ENCODE results near the gene ZNF543. TPM values are rescaled to one million over a fixed set of nuclear protein-coding genes. Genes with fewer than 3 reads are reported as not detected.

ZNF543 gene
- total and polyA plus RNA-seq, 9 of the 15 experiments (the other 6 are each of a cell fraction or from before 2014, with no cell fraction given): 0.14 to 5.5 (median 2.4) TPM

DNA sequence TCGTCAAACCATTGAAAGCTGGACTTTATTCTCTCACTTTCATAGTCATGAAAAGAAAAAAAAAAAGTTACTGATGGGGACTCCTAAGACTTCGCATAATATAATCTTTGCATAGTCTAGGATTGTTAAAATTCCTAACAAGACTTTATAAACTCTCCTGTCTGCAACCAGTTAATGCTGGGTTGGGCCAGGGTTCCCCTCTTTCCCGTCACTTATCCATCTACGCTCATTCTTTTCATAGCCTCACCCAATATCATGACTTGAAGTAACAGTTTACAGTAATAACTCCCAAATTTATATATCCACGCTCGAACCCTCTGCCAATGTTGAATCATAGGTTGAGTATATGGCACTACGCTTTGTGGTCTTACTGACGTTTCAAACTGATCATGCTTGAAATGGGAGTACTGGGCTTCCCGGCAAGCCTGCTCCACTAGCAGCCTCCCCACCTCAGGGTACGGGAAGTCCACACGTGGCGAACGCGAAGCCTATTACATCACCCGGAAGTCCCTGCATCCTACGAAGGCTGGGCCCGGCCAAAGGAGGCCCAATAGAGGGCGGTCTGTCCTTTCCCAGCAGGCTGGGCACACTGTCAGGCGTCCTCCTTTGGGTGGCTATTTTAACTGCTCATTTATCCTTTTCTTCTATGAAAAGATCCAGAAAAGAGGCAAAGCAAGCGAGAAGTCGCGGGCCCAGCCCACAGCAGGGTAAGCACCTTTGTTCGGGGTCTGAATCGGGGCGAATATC is 40.7 kb upstream of the ZNF543 start (continued):
- TF ChIP-seq SAP30 (IDR thresholded peaks at IDR 0.05; ENCODE audit: borderline replicate concordance, insufficient read depth, low read depth, low read length, poor library complexity, severe bottlenecking) (no peak), TEAD4 (IDR thresholded peaks at IDR 0.05; ENCODE audit: low read length) (0 out of 2 replicates have a peak, but pooled peaks have one; percentile 24), TEAD4 (CRISPR knock-in tag; IDR thresholded peaks at IDR 0.05; ENCODE audit: borderline replicate concordance) (no peak), RBM15 (IDR thresholded peaks at IDR 0.05; ENCODE audit: insufficient read depth, low read length) (no peak), CHD1 (IDR thresholded peaks at IDR 0.05; ENCODE audit: low read length) (peak; percentile 37), POLR2AphosphoS2 (IDR thresholded peaks at IDR 0.05; ENCODE audit: low read length) (no peak), ZNF57 (CRISPR knock-in tag; IDR thresholded peaks at IDR 0.05) (no peak), SMARCB1 (IDR thresholded peaks at IDR 0.05; ENCODE audit: insufficient read length, low read depth) (no peak)
- TF ChIP-seq, protein P1, sequence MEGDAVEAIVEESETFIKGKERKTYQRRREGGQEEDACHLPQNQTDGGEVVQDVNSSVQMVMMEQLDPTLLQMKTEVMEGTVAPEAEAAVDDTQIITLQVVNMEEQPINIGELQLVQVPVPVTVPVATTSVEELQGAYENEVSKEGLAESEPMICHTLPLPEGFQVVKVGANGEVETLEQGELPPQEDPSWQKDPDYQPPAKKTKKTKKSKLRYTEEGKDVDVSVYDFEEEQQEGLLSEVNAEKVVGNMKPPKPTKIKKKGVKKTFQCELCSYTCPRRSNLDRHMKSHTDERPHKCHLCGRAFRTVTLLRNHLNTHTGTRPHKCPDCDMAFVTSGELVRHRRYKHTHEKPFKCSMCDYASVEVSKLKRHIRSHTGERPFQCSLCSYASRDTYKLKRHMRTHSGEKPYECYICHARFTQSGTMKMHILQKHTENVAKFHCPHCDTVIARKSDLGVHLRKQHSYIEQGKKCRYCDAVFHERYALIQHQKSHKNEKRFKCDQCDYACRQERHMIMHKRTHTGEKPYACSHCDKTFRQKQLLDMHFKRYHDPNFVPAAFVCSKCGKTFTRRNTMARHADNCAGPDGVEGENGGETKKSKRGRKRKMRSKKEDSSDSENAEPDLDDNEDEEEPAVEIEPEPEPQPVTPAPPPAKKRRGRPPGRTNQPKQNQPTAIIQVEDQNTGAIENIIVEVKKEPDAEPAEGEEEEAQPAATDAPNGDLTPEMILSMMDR (IDR thresholded peaks at IDR 0.05 in 2 of 3, conservative IDR thresholded peaks at IDR 0.05 in 1 of 3; ENCODE audit: insufficient read depth in 2 of 3, low read depth in 1 of 3, low read length in 3 of 3): peak; percentile 55 to 61 (median 58); a peak in 5 of 6 replicates
- TF ChIP-seq, protein P2, sequence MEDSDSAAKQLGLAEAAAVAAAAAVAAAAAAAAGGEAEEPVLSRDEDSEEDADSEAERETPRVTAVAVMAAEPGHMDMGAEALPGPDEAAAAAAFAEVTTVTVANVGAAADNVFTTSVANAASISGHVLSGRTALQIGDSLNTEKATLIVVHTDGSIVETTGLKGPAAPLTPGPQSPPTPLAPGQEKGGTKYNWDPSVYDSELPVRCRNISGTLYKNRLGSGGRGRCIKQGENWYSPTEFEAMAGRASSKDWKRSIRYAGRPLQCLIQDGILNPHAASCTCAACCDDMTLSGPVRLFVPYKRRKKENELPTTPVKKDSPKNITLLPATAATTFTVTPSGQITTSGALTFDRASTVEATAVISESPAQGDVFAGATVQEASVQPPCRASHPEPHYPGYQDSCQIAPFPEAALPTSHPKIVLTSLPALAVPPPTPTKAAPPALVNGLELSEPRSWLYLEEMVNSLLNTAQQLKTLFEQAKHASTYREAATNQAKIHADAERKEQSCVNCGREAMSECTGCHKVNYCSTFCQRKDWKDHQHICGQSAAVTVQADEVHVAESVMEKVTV (CRISPR knock-in tag; IDR thresholded peaks at IDR 0.05): no peak
- TF ChIP-seq, protein P3, sequence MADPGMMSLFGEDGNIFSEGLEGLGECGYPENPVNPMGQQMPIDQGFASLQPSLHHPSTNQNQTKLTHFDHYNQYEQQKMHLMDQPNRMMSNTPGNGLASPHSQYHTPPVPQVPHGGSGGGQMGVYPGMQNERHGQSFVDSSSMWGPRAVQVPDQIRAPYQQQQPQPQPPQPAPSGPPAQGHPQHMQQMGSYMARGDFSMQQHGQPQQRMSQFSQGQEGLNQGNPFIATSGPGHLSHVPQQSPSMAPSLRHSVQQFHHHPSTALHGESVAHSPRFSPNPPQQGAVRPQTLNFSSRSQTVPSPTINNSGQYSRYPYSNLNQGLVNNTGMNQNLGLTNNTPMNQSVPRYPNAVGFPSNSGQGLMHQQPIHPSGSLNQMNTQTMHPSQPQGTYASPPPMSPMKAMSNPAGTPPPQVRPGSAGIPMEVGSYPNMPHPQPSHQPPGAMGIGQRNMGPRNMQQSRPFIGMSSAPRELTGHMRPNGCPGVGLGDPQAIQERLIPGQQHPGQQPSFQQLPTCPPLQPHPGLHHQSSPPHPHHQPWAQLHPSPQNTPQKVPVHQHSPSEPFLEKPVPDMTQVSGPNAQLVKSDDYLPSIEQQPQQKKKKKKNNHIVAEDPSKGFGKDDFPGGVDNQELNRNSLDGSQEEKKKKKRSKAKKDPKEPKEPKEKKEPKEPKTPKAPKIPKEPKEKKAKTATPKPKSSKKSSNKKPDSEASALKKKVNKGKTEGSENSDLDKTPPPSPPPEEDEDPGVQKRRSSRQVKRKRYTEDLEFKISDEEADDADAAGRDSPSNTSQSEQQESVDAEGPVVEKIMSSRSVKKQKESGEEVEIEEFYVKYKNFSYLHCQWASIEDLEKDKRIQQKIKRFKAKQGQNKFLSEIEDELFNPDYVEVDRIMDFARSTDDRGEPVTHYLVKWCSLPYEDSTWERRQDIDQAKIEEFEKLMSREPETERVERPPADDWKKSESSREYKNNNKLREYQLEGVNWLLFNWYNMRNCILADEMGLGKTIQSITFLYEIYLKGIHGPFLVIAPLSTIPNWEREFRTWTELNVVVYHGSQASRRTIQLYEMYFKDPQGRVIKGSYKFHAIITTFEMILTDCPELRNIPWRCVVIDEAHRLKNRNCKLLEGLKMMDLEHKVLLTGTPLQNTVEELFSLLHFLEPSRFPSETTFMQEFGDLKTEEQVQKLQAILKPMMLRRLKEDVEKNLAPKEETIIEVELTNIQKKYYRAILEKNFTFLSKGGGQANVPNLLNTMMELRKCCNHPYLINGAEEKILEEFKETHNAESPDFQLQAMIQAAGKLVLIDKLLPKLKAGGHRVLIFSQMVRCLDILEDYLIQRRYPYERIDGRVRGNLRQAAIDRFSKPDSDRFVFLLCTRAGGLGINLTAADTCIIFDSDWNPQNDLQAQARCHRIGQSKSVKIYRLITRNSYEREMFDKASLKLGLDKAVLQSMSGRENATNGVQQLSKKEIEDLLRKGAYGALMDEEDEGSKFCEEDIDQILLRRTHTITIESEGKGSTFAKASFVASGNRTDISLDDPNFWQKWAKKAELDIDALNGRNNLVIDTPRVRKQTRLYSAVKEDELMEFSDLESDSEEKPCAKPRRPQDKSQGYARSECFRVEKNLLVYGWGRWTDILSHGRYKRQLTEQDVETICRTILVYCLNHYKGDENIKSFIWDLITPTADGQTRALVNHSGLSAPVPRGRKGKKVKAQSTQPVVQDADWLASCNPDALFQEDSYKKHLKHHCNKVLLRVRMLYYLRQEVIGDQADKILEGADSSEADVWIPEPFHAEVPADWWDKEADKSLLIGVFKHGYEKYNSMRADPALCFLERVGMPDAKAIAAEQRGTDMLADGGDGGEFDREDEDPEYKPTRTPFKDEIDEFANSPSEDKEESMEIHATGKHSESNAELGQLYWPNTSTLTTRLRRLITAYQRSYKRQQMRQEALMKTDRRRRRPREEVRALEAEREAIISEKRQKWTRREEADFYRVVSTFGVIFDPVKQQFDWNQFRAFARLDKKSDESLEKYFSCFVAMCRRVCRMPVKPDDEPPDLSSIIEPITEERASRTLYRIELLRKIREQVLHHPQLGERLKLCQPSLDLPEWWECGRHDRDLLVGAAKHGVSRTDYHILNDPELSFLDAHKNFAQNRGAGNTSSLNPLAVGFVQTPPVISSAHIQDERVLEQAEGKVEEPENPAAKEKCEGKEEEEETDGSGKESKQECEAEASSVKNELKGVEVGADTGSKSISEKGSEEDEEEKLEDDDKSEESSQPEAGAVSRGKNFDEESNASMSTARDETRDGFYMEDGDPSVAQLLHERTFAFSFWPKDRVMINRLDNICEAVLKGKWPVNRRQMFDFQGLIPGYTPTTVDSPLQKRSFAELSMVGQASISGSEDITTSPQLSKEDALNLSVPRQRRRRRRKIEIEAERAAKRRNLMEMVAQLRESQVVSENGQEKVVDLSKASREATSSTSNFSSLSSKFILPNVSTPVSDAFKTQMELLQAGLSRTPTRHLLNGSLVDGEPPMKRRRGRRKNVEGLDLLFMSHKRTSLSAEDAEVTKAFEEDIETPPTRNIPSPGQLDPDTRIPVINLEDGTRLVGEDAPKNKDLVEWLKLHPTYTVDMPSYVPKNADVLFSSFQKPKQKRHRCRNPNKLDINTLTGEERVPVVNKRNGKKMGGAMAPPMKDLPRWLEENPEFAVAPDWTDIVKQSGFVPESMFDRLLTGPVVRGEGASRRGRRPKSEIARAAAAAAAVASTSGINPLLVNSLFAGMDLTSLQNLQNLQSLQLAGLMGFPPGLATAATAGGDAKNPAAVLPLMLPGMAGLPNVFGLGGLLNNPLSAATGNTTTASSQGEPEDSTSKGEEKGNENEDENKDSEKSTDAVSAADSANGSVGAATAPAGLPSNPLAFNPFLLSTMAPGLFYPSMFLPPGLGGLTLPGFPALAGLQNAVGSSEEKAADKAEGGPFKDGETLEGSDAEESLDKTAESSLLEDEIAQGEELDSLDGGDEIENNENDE (IDR thresholded peaks at IDR 0.05; ENCODE audit: low read depth, low read length): no peak
